Measurements from ENCODE around the gene PRC1. TPM values are rescaled to one million over a fixed set of nuclear protein-coding genes. Genes with fewer than 3 reads are reported as not detected.

Gene PRC1
- total and polyA plus RNA-seq, 4 donors: 5.0 to 31.1 (median 7.9) TPM

GRCh38 chr15:90956274-90957030 is 37.9 kb downstream of the PRC1 start:
- TF ChIP-seq, protein P1, sequence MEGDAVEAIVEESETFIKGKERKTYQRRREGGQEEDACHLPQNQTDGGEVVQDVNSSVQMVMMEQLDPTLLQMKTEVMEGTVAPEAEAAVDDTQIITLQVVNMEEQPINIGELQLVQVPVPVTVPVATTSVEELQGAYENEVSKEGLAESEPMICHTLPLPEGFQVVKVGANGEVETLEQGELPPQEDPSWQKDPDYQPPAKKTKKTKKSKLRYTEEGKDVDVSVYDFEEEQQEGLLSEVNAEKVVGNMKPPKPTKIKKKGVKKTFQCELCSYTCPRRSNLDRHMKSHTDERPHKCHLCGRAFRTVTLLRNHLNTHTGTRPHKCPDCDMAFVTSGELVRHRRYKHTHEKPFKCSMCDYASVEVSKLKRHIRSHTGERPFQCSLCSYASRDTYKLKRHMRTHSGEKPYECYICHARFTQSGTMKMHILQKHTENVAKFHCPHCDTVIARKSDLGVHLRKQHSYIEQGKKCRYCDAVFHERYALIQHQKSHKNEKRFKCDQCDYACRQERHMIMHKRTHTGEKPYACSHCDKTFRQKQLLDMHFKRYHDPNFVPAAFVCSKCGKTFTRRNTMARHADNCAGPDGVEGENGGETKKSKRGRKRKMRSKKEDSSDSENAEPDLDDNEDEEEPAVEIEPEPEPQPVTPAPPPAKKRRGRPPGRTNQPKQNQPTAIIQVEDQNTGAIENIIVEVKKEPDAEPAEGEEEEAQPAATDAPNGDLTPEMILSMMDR (IDR thresholded peaks at IDR 0.05; ENCODE audit: control extremely low read depth, extremely low read depth): peak; percentile 58
- H3K4me1 ChIP-seq (ENCODE audit: control insufficient read depth in 5 of 5, insufficient read depth in 5 of 5, low read length in 5 of 5): peaks cover 0 to 19% (median 9%) of the 10 kb centered on the region in 5 donors
- peak overlapping the region; percentile 49 for H3K4me3 ChIP-seq
- H3K27me3 ChIP-seq (ENCODE audit: control insufficient read depth in 3 of 3, insufficient read depth in 3 of 3, low read length in 2 of 3): no peaks in the 10 kb centered on the region
- peaks cover 2 to 25% (median 17%) of the 10 kb centered on the region in 4 donors for H3K36me3 ChIP-seq (ENCODE audit: control insufficient read depth in 4 of 4, insufficient read depth in 4 of 4, low read length in 4 of 4)
- H3K9me3 ChIP-seq (ENCODE audit: control insufficient read depth in 4 of 4, insufficient read depth in 3 of 4, low read length in 3 of 4): no peaks in the 10 kb centered on the region
- DNase-seq (peak; percentile 83 to 90 (median 88)), ATAC-seq (ENCODE audit: insufficient read depth, low FRiP score) (peak; percentile 51)
- H3K27ac ChIP-seq (ENCODE audit: low read depth in 1 of 2, low read length in 1 of 2): peak overlapping the region in 1 of 2 donors; percentile 15
- H3K9ac ChIP-seq (ENCODE audit: insufficient read depth in 1 of 2, low read length in 2 of 2): peak overlapping the region in 1 of 2 donors; percentile 55
- 10 to 12% methylated on average over 52 to 56 of the region's 56 CpGs for WGBS, 2 donors

- Histone ChIP-seq H3K27me3 (ENCODE audit: control insufficient read depth in 3 of 3, insufficient read depth in 3 of 3, low read length in 2 of 3) (no peaks in the 10 kb centered on the region), H3K9ac (ENCODE audit: insufficient read depth in 1 of 2, low read length in 2 of 2) (no peak overlapping the region), H3K4me3 (no peak overlapping the region), H3K27ac (ENCODE audit: low read depth in 1 of 2, low read length in 1 of 2) (no peak overlapping the region), H3K36me3 (ENCODE audit: control insufficient read depth in 4 of 4, insufficient read depth in 4 of 4, low read length in 4 of 4) (peaks cover 2 to 21% (median 14%) of the 10 kb centered on the region in 4 donors), H3K9me3 (ENCODE audit: control insufficient read depth in 4 of 4, insufficient read depth in 3 of 4, low read length in 3 of 4) (no peaks in the 10 kb centered on the region), H3K4me1 (ENCODE audit: control insufficient read depth in 5 of 5, insufficient read depth in 5 of 5, low read length in 5 of 5) (peaks cover 0 to 19% (median 9%) of the 10 kb centered on the region in 5 donors)
- peak in 1 of 3 donors; percentile 24 for DNase-seq
- no peak for ATAC-seq (ENCODE audit: insufficient read depth, low FRiP score)
- TF ChIP-seq, protein P1 (IDR thresholded peaks at IDR 0.05; ENCODE audit: control extremely low read depth, extremely low read depth): no peak
- WGBS, 2 donors: 72 to 78% methylated on average over 20 of the region's 20 CpGs
Measured at GRCh38 chr15:90955624-90956273, 38.6 kb downstream of the PRC1 start.

GRCh38 chr15:90954712-90955623 is 39.4 kb downstream of the PRC1 start, which contains the start of gene RCCD1:
TSS of gene RCCD1 (plus strand) at chr15:90954884. CDS start at chr15:90956735, 1,851 bp downstream.
- Histone ChIP-seq H3K9me3 (ENCODE audit: control insufficient read depth in 4 of 4, insufficient read depth in 3 of 4, low read length in 3 of 4) (no peaks in the 10 kb centered on the region), H3K27me3 (ENCODE audit: control insufficient read depth in 3 of 3, insufficient read depth in 3 of 3, low read length in 2 of 3) (no peaks in the 10 kb centered on the region), H3K27ac (ENCODE audit: low read depth in 1 of 2, low read length in 1 of 2) (peak within 1 kb of the TSS; percentile 50 to 96), H3K9ac (ENCODE audit: insufficient read depth in 1 of 2, low read length in 2 of 2) (peak within 1 kb of the TSS; percentile 60 to 91), H3K4me3 (peak within 1 kb of the TSS; percentile 79), H3K4me1 (ENCODE audit: control insufficient read depth in 5 of 5, insufficient read depth in 5 of 5, low read length in 5 of 5) (peaks cover 0 to 19% (median 9%) of the 10 kb centered on the region in 5 donors), H3K36me3 (ENCODE audit: control insufficient read depth in 4 of 4, insufficient read depth in 4 of 4, low read length in 4 of 4) (peaks cover 2 to 27% (median 17%) of the 10 kb centered on the region in 4 donors)
- 2 to 3% methylated on average over 67 to 69 of the region's 69 CpGs for WGBS, 2 donors
- peak; percentile 96 to 97 (median 97) for DNase-seq
- TF ChIP-seq, protein P1 (IDR thresholded peaks at IDR 0.05; ENCODE audit: control extremely low read depth, extremely low read depth): no peak
- ATAC-seq (ENCODE audit: insufficient read depth, low FRiP score): peak; percentile 94
